ENCODE measurements around the gene SLC9A4.

DNA sequence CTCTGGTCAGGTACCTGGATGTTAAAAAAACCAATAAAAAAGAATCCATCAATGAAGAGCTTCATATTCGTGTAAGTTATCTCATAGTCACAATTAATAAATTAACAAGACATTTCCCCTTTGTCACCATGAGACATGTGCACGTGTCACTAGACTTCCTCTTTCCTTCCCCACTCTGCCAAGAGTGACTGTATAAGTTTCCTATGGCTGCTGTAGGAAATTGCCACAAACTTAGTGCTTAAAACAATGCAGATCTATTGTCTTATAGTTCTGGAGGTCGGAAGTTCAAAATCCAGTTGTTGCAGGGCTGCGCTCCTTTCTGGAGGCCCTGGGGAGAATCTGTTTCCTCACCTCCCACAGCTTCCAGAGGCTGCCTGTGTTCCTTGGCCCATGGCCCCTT, 35.8 kb downstream of the SLC9A4 start:
- TF ChIP-seq, protein P1, sequence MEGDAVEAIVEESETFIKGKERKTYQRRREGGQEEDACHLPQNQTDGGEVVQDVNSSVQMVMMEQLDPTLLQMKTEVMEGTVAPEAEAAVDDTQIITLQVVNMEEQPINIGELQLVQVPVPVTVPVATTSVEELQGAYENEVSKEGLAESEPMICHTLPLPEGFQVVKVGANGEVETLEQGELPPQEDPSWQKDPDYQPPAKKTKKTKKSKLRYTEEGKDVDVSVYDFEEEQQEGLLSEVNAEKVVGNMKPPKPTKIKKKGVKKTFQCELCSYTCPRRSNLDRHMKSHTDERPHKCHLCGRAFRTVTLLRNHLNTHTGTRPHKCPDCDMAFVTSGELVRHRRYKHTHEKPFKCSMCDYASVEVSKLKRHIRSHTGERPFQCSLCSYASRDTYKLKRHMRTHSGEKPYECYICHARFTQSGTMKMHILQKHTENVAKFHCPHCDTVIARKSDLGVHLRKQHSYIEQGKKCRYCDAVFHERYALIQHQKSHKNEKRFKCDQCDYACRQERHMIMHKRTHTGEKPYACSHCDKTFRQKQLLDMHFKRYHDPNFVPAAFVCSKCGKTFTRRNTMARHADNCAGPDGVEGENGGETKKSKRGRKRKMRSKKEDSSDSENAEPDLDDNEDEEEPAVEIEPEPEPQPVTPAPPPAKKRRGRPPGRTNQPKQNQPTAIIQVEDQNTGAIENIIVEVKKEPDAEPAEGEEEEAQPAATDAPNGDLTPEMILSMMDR (IDR thresholded peaks at IDR 0.05 in 2 of 3, conservative IDR thresholded peaks at IDR 0.05 in 1 of 3; ENCODE audit: borderline replicate concordance in 1 of 3, insufficient read depth in 1 of 3, low read depth in 2 of 3, low read length in 2 of 3): no peak
- TF ChIP-seq EZH2phosphoT487 (IDR thresholded peaks at IDR 0.05; ENCODE audit: borderline replicate concordance): no peak
- no peak for TF ChIP-seq ZNF274 (IDR thresholded peaks at IDR 0.05; ENCODE audit: low read depth, low read length)
- no peak for TF ChIP-seq POLR2A (IDR thresholded peaks at IDR 0.05; ENCODE audit: borderline replicate concordance, extremely low read depth, insufficient read depth, insufficient read length)
- no peak for TF ChIP-seq YY1 (IDR thresholded peaks at IDR 0.05; ENCODE audit: extremely low read depth, insufficient replicate concordance, low read depth, low read length)
- TF ChIP-seq, protein P2, sequence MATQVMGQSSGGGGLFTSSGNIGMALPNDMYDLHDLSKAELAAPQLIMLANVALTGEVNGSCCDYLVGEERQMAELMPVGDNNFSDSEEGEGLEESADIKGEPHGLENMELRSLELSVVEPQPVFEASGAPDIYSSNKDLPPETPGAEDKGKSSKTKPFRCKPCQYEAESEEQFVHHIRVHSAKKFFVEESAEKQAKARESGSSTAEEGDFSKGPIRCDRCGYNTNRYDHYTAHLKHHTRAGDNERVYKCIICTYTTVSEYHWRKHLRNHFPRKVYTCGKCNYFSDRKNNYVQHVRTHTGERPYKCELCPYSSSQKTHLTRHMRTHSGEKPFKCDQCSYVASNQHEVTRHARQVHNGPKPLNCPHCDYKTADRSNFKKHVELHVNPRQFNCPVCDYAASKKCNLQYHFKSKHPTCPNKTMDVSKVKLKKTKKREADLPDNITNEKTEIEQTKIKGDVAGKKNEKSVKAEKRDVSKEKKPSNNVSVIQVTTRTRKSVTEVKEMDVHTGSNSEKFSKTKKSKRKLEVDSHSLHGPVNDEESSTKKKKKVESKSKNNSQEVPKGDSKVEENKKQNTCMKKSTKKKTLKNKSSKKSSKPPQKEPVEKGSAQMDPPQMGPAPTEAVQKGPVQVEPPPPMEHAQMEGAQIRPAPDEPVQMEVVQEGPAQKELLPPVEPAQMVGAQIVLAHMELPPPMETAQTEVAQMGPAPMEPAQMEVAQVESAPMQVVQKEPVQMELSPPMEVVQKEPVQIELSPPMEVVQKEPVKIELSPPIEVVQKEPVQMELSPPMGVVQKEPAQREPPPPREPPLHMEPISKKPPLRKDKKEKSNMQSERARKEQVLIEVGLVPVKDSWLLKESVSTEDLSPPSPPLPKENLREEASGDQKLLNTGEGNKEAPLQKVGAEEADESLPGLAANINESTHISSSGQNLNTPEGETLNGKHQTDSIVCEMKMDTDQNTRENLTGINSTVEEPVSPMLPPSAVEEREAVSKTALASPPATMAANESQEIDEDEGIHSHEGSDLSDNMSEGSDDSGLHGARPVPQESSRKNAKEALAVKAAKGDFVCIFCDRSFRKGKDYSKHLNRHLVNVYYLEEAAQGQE (IDR thresholded peaks at IDR 0.05; ENCODE audit: low read depth): no peak
- TF ChIP-seq ZFX (IDR thresholded peaks at IDR 0.05): no peak
- TF ChIP-seq SIN3A (IDR thresholded peaks at IDR 0.05; ENCODE audit: low read depth): no peak
- no peak for TF ChIP-seq EGR1 (IDR thresholded peaks at IDR 0.05; ENCODE audit: low read depth)
- TF ChIP-seq JUND (IDR thresholded peaks at IDR 0.05): no peak
- TF ChIP-seq, protein P3, sequence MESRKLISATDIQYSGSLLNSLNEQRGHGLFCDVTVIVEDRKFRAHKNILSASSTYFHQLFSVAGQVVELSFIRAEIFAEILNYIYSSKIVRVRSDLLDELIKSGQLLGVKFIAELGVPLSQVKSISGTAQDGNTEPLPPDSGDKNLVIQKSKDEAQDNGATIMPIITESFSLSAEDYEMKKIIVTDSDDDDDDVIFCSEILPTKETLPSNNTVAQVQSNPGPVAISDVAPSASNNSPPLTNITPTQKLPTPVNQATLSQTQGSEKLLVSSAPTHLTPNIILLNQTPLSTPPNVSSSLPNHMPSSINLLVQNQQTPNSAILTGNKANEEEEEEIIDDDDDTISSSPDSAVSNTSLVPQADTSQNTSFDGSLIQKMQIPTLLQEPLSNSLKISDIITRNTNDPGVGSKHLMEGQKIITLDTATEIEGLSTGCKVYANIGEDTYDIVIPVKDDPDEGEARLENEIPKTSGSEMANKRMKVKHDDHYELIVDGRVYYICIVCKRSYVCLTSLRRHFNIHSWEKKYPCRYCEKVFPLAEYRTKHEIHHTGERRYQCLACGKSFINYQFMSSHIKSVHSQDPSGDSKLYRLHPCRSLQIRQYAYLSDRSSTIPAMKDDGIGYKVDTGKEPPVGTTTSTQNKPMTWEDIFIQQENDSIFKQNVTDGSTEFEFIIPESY (IDR thresholded peaks at IDR 0.05; ENCODE audit: extremely low read depth, insufficient replicate concordance, low read length): no peak
- no peak for TF ChIP-seq SP1 (IDR thresholded peaks at IDR 0.05; ENCODE audit: low read depth)
- no peak for TF ChIP-seq RAD21 (IDR thresholded peaks at IDR 0.05; ENCODE audit: low read depth)
- no peak for TF ChIP-seq POLR2AphosphoS5 (IDR thresholded peaks at IDR 0.05; ENCODE audit: low read depth, low read length)
